GM11168 (cell line): Measurements from ENCODE around the gene MTA3.

Source experiments
- in situ Hi-C: fragments of 300-500 bp; cut with MboI; formaldehyde crosslinking; loops from one replicate; pipeline ENCODE4 v1.12.0; 2022; ENCODE audit warnings: low sequenced_read_pairs; ENCODE audit not compliant: unreplicated experiment

MTA3 gene

DNA sequence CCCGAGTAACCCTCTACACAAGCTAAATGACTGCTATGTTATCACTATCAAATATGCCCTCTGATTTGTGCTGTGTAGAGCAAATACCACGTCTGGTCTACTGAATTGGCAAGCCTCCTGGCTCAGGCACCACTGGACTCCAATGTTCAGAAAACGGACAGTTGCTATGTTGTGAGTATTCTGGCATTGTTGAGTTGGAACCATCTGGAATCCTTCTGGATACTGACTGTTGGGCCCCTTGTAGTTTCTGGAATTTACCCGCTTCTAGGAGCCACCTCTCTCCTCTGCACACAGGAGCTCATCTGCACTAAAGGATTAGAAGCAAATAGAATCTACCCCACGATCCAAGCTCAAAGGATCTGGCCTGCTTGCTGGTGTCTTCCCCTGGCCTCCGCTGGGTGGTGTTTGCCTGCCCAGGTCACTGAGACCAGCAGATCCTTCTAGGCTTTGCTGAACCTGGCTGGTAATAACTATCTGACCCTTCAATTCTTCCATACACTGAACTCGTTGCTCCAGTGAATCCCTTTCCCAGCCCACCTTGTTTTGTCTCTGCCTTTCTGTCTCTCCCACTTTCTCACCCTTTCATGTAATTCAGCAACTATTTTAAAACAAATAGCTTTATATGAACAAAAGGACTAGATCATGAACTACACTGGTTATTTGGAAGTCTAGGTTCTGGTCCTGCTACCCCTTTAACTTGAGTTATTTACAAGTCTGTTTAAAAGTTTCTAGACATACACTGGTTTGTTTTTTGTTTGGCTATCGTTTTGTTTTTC, 226.0 kb downstream of the MTA3 start:
- in situ Hi-C loops: no loop called here

DNA sequence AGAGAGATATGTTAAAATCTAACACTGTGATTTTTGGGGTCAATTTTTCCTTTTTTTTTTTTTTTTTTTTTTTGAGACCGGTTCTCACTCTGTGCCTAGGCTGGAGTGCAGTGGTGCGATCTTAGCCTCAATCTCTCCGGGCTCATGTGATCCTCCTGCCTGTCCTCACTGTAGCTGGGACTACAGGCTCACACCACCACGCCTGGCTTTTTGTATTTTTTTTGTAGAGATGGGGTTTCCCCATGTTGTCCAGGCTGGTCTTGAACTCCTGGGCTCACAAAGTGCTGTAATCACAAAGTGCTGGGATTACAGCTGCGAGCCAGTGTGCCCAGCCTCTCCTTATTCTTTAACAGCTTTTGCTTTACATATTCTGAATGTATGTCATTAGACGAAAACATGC, 226.8 kb downstream of the MTA3 start:
- in situ Hi-C loops: no loop called here

DNA sequence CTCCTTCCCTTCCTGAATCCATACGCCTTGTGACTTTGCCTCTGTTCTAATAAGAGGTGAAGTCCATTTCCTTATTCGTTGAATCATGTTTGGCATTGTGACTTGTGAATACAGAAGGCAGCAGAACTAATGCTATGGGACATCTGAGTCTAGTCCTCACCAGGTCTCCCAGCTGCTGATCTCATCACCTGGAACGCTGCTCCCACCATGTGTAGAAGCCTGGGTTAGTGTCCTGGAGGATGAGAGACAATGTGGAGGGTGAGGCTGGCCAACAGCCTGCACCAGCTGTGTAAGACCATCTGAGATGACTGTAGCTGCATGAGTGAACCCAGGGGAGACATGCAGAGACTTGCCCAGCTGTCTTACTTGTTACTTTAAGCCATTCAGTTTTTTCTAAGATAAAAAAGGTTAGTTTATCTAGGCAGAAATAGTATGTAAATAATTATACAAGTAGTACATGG, 227.4 kb downstream of the MTA3 start:
- in situ Hi-C loops: no loop called here

DNA sequence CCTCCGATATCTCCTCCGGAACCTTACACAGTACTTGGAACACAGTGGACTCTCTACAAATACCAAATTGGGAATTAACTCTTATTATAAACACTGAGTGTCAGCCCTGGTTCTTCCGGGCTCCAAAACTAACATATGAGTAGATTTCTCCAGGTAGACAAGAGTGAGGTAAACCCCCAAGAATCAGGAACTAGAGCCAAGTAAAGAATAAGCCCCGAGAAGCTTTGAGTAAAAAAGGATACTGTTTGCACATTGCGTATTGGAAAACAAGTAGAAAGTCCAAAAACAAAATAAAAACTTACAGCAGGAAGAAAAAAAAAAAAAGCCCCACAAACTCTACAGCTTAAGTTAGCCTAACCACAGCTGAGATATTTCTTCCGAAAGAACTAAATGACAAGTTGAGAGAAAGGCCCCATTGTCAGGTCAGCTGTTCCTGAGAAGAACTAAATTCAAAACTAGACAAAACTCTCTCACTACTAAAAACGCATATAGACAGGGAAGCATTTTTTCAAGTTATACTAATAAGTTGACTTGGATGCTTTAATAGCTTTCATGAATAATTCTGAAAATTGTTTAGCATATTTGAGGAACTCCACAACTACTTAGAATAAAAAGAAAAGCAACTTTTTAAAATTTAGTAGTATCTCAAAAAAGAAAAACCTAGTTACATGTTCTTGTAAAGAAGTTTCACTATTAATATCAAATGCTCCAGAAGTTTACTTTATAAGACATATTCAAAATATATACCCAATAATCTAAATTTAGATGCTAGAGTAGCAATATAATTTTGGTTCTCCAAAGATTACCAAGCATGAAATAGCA, 228.2 kb downstream of the MTA3 start:
- in situ Hi-C loops: no loop called here

DNA sequence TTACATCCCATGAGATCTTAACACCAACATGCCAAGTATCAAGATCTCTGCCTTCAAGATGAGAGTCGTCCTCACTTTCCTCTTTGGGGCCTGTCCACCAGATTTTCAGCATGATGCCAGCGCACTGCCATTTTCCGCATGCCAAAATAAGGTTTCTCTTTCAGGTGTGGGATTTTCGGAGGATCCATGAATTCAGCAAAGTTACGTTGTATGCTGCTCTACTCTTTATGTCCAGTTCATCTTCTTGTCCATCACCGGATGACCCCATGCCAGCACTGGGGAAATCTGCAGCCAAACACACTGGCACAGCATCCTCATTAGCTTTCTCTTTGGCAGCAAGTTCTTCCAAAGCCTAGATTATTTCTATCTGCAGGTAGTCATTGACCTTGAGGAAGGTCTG, 228.8 kb downstream of the MTA3 start:
- in situ Hi-C loops: no loop called here

- in situ Hi-C loops: no loop called here
These were observed 231.4 kb downstream of the MTA3 start for GRCh38 chr2:42799881-42800280.

DNA sequence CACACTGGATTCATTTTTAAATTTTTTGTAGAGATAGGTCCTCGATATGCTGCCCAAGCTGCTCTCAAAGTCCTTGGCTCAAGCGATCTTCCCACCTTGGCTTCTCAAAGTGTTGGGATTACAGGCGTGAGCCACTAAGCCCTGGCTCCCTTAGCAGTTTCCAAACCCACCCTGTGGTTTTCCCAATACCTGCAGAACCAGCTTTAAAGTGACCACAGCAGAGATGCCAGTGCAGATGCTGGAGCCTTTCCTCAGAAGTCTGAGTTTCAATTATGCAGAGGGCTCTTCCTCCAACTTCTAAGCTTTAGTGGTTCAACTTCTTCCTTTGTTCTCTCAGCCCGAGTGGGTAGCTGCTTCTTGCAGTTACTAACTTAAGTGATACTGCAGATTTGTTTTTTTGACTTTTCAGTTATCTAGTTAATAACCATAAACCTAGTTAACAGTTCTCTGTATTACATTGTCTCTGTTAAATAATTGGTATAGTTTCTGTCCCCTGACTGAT, 232.1 kb downstream of the MTA3 start:
- in situ Hi-C loops: no loop called here

DNA sequence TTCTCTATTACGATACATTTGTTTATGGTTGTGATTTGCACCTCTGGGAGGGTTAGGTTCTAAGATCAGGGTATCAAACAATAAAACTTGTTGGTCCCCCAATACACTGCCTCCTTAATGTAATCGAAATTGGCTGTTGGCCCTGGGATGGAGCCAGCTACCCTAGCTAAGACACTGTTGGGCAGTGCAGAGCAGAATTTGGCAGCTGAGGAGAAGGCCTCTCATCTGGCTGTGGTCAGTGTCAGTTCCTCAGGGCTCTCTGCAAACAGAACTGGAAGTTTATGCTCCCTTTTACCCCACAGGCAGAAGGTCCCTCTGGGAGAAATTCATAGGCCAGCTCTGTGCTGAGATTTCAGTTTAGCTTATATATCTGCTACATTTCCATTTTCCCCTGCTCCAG, 232.5 kb downstream of the MTA3 start:
- in situ Hi-C loops: no loop called here

- in situ Hi-C loops: no loop called here
These were observed 232.9 kb downstream of the MTA3 start for GRCh38 chr2:42801381-42801780.

DNA sequence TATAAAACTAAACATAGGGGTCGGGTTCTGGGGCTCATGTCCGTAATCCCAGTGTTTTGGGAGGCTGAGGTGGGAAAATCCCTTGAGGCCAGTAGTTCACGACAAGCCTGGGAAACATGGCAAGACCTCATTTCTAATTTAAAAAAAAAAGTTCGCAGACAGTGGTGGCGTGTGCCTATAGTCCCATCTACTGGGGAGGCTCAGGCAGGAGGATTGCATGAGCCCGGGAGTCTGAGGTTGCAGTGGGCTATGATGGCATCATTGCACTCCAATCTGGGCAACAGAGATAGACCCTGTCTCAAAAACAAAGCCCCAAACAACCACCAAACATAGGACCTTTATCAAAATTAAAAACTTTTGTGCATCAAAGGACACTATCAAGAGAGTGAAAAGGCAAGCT, 233.7 kb downstream of the MTA3 start:
- in situ Hi-C loops: no loop called here

- in situ Hi-C loops: no loop called here
These were observed 235.9 kb downstream of the MTA3 start for GRCh38 chr2:42804338-42804737.

GRCh38 chr2:42804891-42805290, 236.5 kb downstream of the MTA3 start:
- in situ Hi-C loops: no loop called here
